NCI-H1436 treated with DMSO at 0.1 percent for 48 hours (cell line): ENCODE results near the gene TMEM59.

Experiments used
- DNase-seq: peaks from one replicate; lab custom pipeline; 2025; lab: John Stamatoyannopoulos, UW

The TMEM59 gene

GRCh38 chr1:53984726-53985125 is 68.3 kb downstream of the TMEM59 start:
- no peak for DNase-seq

DNA sequence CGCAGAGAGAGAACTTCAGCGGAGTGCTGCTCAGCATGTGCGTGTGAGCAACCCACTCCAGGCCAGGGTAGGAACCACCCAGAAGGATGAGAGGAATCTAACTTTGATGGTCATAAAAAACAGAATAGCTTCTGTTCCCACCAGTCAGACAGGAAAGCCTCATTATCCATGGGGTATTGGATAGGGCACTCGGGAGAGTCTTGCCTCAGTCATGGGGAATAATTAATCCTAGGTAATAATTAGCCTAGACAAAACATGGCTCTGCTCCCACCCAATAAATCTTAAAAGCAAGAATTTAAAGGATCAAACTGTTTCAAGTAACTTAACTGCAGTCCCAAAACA is 70.3 kb downstream of the TMEM59 start:
- no peak for DNase-seq

GRCh38 chr1:53982034-53982762 is 70.8 kb downstream of the TMEM59 start:
- no peak for DNase-seq

DNA sequence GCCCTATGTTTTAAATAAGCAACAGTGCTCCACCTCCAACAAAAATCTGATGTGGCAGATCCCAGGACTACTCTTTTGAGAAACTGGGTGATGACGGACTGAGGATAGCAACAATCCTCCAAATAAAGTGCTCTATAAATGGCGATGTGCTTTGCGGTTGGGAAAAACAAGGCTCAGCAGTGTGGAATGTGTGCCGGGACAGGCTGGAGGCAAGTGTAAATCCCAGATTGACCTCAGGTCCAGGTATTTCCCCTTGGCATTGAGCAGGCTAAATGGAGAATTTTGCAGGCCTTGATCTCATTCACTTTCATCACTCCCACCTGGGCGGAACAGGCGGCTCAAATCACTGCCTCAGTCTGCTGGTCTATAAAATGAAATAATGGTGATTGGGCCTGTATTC is 71.8 kb downstream of the TMEM59 start:
- DNase-seq, result no peak

GRCh38 chr1:53979712-53980450 is 73.1 kb downstream of the TMEM59 start:
- DNase-seq, result no peak
